Pons (tissue), 1 donor: ENCODE data around the gene RNF11.

Experiments used
- DNase-seq: peaks from one replicate; pipeline ENCODE4 v3.0.0-alpha.2; 2016; ENCODE audit warnings: low spot score

The RNF11 gene

GRCh38 chr1:51297401-51298321 is 61.6 kb downstream of the RNF11 start:
- DNase-seq, result no peak

GRCh38 chr1:51298322-51298705 is 62.2 kb downstream of the RNF11 start:
- DNase-seq, result no peak

GRCh38 chr1:51299185-51299885 is 63.3 kb downstream of the RNF11 start:
- DNase-seq, result no peak

GRCh38 chr1:51299981-51300670 is 64.1 kb downstream of the RNF11 start:
- no peak for DNase-seq

GRCh38 chr1:51301152-51301843 is 65.2 kb downstream of the RNF11 start:
- no peak for DNase-seq

GRCh38 chr1:51301844-51302162 is 65.7 kb downstream of the RNF11 start:
- no peak for DNase-seq

GRCh38 chr1:51302270-51302669 is 66.2 kb downstream of the RNF11 start:
- no peak for DNase-seq

GRCh38 chr1:51302746-51303145 is 66.7 kb downstream of the RNF11 start:
- no peak for DNase-seq

GRCh38 chr1:51303315-51303714 is 67.2 kb downstream of the RNF11 start:
- DNase-seq, result no peak

GRCh38 chr1:51303751-51304251 is 67.7 kb downstream of the RNF11 start:
- DNase-seq, result no peak

- no peak for DNase-seq
Observed at GRCh38 chr1:51304360-51304759, 68.3 kb downstream of the RNF11 start.

GRCh38 chr1:51305371-51305823 is 69.3 kb downstream of the RNF11 start:
- no peak for DNase-seq

GRCh38 chr1:51306950-51307349 is 70.9 kb downstream of the RNF11 start:
- DNase-seq, result no peak

- no peak for DNase-seq
Observed at GRCh38 chr1:51308636-51309035, 72.6 kb downstream of the RNF11 start.

GRCh38 chr1:51309291-51309690 is 73.2 kb downstream of the RNF11 start:
- DNase-seq, result no peak

GRCh38 chr1:51310871-51311613 is 75.0 kb downstream of the RNF11 start:
- DNase-seq, result no peak

- no peak for DNase-seq
Observed at GRCh38 chr1:51311826-51312225, 75.8 kb downstream of the RNF11 start.

GRCh38 chr1:51312718-51313117 is 76.6 kb downstream of the RNF11 start:
- DNase-seq, result no peak

- no peak for DNase-seq
Observed at GRCh38 chr1:51313268-51313852, 77.3 kb downstream of the RNF11 start.

GRCh38 chr1:51313961-51314777 is 78.1 kb downstream of the RNF11 start:
- DNase-seq, result no peak
